ENCODE measurements around the gene MLN. TPM values are rescaled to one million over a fixed set of nuclear protein-coding genes. Genes with fewer than 3 reads are reported as not detected.

Gene MLN
- polyA plus RNA-seq, 1 of the 3 experiments (the other 2 are of a cell fraction), result not detected

DNA sequence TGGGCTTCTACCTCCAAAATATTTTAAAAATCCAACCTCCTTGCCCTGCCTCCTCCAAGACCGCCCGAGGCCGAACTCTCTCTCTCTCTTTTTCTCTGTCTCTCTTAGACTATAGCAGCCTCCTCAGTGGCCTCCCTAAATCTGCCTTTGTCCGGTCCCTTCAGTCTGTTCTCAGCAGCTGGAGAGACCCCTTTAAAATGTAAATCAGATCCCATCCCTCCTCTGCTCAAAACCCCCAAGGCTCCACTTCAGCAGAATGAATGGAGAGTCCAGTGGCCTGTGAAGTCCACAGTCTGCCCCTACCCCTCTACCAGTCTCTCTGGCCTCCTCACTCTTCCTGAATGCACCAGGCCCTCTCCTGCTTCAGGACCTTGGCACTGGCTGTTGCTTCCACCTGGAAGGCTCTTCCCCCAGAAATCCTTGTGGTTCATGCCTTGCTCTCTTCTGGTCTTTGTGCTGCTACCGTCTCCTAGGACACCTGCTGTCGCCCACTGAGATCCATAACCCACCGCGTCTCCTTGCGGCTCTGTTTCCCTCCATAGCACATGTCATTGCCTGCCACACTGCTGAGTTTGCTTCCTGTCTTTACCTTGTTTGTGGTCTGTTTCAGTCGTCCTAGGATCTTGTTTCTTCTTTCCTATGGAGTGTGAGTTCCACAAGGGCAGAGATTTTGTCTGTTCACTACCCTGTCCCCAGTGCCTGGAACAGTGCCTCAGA is 6.0 kb downstream of the MLN start (continued):
- TF ChIP-seq, protein P1, sequence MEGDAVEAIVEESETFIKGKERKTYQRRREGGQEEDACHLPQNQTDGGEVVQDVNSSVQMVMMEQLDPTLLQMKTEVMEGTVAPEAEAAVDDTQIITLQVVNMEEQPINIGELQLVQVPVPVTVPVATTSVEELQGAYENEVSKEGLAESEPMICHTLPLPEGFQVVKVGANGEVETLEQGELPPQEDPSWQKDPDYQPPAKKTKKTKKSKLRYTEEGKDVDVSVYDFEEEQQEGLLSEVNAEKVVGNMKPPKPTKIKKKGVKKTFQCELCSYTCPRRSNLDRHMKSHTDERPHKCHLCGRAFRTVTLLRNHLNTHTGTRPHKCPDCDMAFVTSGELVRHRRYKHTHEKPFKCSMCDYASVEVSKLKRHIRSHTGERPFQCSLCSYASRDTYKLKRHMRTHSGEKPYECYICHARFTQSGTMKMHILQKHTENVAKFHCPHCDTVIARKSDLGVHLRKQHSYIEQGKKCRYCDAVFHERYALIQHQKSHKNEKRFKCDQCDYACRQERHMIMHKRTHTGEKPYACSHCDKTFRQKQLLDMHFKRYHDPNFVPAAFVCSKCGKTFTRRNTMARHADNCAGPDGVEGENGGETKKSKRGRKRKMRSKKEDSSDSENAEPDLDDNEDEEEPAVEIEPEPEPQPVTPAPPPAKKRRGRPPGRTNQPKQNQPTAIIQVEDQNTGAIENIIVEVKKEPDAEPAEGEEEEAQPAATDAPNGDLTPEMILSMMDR (IDR thresholded peaks at IDR 0.05), result no peak

DNA sequence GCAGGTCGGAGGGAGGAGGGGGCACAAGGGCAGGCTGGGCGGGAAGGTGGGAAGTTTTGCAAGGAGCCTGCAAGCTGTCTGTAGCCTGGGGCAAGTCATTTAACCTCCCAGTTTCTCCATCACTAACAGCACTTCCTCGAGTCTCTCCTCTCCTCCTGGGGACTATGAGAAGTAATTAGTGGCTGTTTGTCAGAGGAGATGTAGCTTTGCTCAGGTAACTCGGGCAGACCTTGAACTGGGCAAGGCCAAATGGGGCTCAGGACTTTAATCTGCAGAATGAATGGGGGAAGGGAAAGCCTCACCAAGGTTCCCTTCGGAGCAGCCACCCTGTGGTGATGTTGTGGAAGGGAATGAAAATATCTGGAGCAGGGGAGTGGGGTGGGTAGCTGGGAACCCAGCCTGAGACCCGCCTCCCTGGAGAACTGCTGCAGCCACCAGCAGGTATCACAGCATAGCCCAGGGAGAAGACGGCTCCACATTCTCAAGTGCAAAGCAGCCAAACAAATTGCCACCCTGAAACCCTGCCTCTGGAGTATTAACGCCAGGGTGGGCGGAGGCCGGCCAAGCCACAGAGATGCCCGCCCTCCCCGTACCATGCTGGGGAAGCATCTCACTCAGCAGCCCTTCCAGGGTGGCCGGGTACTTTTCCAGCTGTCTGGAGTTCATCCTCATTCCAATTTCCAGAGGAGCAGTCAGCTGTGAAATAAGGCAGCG is 8.7 kb downstream of the MLN start:
- H3F3A ChIP-seq (replicated peaks; ENCODE audit: insufficient read depth), result no peaks in the 10 kb centered on the region
- TF ChIP-seq ELF1 (IDR thresholded peaks at IDR 0.05) (no peak), EZH2phosphoT487 (IDR thresholded peaks at IDR 0.05; ENCODE audit: borderline replicate concordance, low read depth) (no peak), CHD2 (IDR thresholded peaks at IDR 0.05; ENCODE audit: low read length, partially characterized antibody) (no peak), POLR2AphosphoS5 (IDR thresholded peaks at IDR 0.05; ENCODE audit: low read depth, low read length) (no peak), GATA2 (CRISPR knock-in tag; IDR thresholded peaks at IDR 0.05) (no peak), RCOR1 (IDR thresholded peaks at IDR 0.05; ENCODE audit: low read length) (no peak), SIN3A (IDR thresholded peaks at IDR 0.05; ENCODE audit: borderline replicate concordance, low read depth, low read length) (no peak), FOXM1 (IDR thresholded peaks at IDR 0.05; ENCODE audit: low read depth) (no peak), RFX5 (IDR thresholded peaks at IDR 0.05; ENCODE audit: low read length) (no peak), RXRA (IDR thresholded peaks at IDR 0.05; ENCODE audit: borderline replicate concordance, low read depth) (no peak), REST (IDR thresholded peaks at IDR 0.05; ENCODE audit: low read depth, low read length) (no peak), TEAD4 (IDR thresholded peaks at IDR 0.05; ENCODE audit: borderline replicate concordance, insufficient read depth) (no peak), MXI1 (IDR thresholded peaks at IDR 0.05; ENCODE audit: low read depth, low read length) (no peak), NFIC (IDR thresholded peaks at IDR 0.05; ENCODE audit: borderline replicate concordance) (no peak), USF1 (IDR thresholded peaks at IDR 0.05; ENCODE audit: borderline replicate concordance, low read depth) (no peak), YY1 (IDR thresholded peaks at IDR 0.05; ENCODE audit: low read depth) (no peak), TAF1 (IDR thresholded peaks at IDR 0.05; ENCODE audit: borderline replicate concordance, low read depth, low read length) (no peak), PBX3 (IDR thresholded peaks at IDR 0.05) (no peak)
- TF ChIP-seq, protein P1 (IDR thresholded peaks at IDR 0.05), result no peak
- H3K4me1 ChIP-seq (ENCODE audit: control insufficient read depth in 1 of 2, insufficient read depth in 2 of 2, low read depth in 1 of 2, low read length in 1 of 2), result peaks cover 0 to 9% of the 10 kb centered on the region in 2 experiments; a peak in 1 of 4 replicates
- WGBS (ENCODE audit: low lambda C conversion rate), result 76% methylated on average over 11 of the region's 14 CpGs
- ChIA-PET CTCF (interaction anchor here (1.4 to 1.9 kb wide), 4 partner anchors 24 to 50 kb away, joined by 3 to 6 read pairs (median 5); no protein-coding TSS in a partner anchor), POLR2A (interaction anchor here (0.9 to 1.1 kb wide), 2 partner anchors 17 to 18 kb away, joined by 3 read pairs; no protein-coding TSS in a partner anchor)
- H3K9me2 ChIP-seq, result no peaks in the 10 kb centered on the region
- H2AFZ ChIP-seq (ENCODE audit: low read depth), result no peak overlapping the region
- no peak overlapping the region for H3K9ac ChIP-seq
- no peaks in the 10 kb centered on the region for H3K9me3 ChIP-seq
- peak; percentile 51 for DNase-seq
- no peaks in the 10 kb centered on the region for H4K20me1 ChIP-seq (ENCODE audit: insufficient read depth)
- no peak overlapping the region for H3K27ac ChIP-seq (ENCODE audit: low read depth in 2 of 2, low read length in 1 of 2)
- no peak overlapping the region for H3K4me2 ChIP-seq
- H3K27me3 ChIP-seq (ENCODE audit: insufficient read depth), result no peaks in the 10 kb centered on the region
- no peak overlapping the region for H3K4me3 ChIP-seq (ENCODE audit: low read depth in 2 of 2, low read length in 1 of 2)
- H3K79me2 ChIP-seq (ENCODE audit: insufficient read depth), result 0 out of 2 replicates have a peak, but pooled peaks cover under 1% of the 10 kb centered on the region
- no peaks in the 10 kb centered on the region for H3K36me3 ChIP-seq (replicated peaks in 1 of 2; ENCODE audit: control insufficient read depth in 1 of 2, insufficient read depth in 2 of 2, low read length in 1 of 2)

Measured in SK-N-SH (cell line).